Central memory CD8-positive, alpha-beta T cell (primary cell): Measurements from ENCODE around the gene GTF3C5.
"Not testable (repeated sequence)": the region's sequence is repeated elsewhere in the genome, so short reads cannot be mapped to it uniquely, and the experiment has no call there.

ENCODE experiments used
- ATAC-seq: fragments of 150-1000 bp; cut with Tn5 transposase; replicated peaks from 2 replicates; pipeline ENCODE4 v1.10.0; 2022; ENCODE audit warnings: mild to moderate bottlenecking, moderate FRiP score, moderate number of reproducible peaks; ENCODE audit not compliant: poor library complexity, severe bottlenecking; ENCODE audit errors: extremely low read depth
- DNase-seq, 2 donors: peaks; one replicate each; pipeline ENCODE4 v3.0.0; 2021; ENCODE audit warnings: low spot score in 2 of 2
- H3K27ac Mint-ChIP-seq: one replicate; pipeline ENCODE4 v1.8.0; 2022; ENCODE audit warnings: low read depth, mild to moderate bottlenecking, moderate library complexity, mixed read lengths
- H3K27me3 Mint-ChIP-seq: one replicate; pipeline ENCODE4 v1.8.0; 2022; ENCODE audit warnings: mixed read lengths
- H3K36me3 Mint-ChIP-seq: one replicate; pipeline ENCODE4 v1.8.0; 2022; ENCODE audit warnings: mild to moderate bottlenecking, moderate library complexity, mixed read lengths; ENCODE audit not compliant: insufficient read depth
- H3K4me1 Mint-ChIP-seq: one replicate; pipeline ENCODE4 v1.8.0; 2022; ENCODE audit warnings: mixed read lengths
- H3K4me3 Mint-ChIP-seq: one replicate; pipeline ENCODE4 v1.8.0; 2022; ENCODE audit warnings: mild to moderate bottlenecking, moderate library complexity, mixed read lengths
- H3K9me3 Mint-ChIP-seq: one replicate; pipeline ENCODE4 v1.8.0; 2022; ENCODE audit warnings: mixed read lengths

Gene GTF3C5

DNA sequence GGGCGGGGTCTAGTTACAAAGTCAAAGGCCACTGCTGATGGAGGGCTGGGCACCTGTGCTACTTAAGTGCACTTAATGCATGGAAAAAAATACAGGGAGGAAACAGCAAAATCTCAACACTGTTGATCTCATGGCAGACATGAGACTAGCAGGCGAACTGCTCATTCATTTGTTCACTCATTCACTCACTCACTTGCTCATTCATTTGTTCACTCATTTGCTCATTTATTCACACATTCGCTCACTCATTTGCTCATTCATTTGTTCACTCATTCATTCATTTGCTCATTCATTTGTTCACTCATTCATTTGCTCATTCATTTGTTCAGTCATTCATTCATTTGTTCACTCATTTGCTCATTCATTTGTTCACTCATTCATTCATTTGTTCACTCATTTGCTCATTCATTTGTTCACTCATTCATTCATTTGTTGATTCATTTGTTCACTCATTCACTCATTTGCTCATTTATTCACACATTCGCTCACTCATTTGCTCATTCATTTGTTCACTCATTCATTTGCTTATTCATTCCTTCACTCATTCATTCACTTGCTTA is 40.7 kb upstream of the GTF3C5 start:
- not testable (repeated sequence) for H3K4me3 Mint-ChIP-seq, H3K27ac Mint-ChIP-seq, ATAC-seq, H3K9me3 Mint-ChIP-seq, DNase-seq, H3K36me3 Mint-ChIP-seq
- H3K27me3 Mint-ChIP-seq, result peaks cover 76% of the 10 kb centered on the region
- peaks cover 12% of the 10 kb centered on the region for H3K4me1 Mint-ChIP-seq

DNA sequence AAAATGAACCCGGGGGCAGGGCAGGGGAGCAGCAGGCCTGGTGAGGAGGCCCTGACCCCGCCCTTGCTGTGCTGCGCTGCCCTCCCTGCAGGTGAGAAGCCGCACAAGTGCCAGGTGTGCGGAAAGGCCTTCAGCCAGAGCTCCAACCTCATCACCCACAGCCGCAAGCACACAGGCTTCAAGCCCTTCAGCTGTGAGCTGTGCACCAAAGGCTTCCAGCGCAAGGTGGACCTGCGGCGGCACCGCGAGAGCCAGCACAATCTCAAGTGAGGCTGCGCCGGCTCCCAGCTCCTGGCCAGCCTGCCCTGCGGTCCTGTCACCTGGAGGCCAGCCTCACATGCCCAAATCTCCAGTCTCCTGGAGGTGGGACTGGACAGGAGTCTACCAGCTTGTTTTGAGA is 40.0 kb upstream of the GTF3C5 start:
- H3K27ac Mint-ChIP-seq, result no peak overlapping the region
- H3K9me3 Mint-ChIP-seq, result no peaks in the 10 kb centered on the region
- H3K27me3 Mint-ChIP-seq, result peaks cover 75% of the 10 kb centered on the region
- DNase-seq (no peak), ATAC-seq (no peak)
- H3K4me3 Mint-ChIP-seq, result no peak overlapping the region
- H3K36me3 Mint-ChIP-seq, result peaks cover 3% of the 10 kb centered on the region
- peaks cover 12% of the 10 kb centered on the region for H3K4me1 Mint-ChIP-seq

DNA sequence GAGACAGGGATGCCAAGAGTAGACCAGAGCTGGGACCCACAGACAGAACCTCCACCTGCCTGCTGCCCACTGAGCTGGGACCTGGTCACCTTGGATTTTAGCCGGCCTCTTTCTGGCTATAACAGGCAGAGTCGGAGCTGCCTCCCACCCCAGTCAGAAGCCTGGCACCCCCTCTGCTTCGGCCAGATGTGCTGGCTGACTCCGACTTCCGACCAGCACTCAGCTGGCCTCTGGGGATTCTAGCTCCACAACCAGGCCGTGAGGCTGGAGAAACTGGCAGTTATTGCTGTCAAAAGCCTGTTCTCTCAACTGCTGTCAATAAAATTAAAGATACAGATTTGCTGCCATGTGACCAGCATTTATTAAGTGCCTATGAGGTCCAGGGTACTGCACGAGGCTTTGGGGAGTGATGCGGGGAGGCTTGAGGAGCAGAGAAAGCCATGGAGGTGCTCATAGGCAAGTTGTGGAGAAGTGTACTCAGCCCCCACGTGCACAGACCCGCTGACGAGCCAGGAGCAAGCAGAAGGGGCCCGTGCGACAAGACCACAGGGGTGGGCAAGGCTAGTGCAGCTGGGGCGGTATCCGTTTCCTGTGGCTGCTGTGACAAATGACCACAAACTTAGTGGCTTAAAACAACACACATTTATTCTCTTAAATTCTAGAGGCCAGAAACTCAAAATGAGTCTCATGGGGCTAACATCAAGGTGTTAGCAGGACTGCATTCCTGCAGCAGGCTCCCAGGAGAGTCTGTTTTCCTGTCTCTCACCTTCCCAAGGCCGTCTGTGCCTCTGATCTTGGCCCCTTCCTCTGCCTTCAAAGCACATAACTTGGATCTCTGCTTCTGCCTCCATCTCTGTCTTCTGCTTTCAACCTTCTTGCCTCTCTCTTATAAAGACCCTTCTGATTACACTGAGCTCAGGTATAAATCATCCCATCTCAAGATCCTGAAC is 39.2 kb upstream of the GTF3C5 start:
- no peak for ATAC-seq
- H3K4me3 Mint-ChIP-seq, result no peak overlapping the region

DNA sequence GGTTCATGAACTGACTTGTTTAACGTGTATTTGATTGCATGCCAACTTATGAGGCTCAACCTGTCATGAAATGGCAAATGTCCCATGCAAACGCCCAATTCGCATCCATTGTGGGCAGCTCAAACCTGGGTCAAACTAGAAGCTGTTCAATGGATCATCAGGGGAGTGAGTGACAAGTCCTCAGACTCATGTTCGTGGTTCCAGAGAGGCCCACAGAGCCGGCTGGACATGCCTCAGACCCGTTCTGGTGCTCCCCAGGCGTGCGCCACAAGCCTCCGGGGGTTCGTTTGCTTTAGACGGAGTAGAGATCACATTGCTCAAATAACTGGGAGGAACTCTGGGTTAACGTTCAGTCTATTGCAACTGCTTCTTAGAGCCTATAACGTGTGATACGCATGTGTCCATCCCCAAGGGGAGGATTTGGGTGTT is 37.3 kb upstream of the GTF3C5 start:
- H3K27me3 Mint-ChIP-seq, result peaks cover 69% of the 10 kb centered on the region
- no peak overlapping the region for H3K4me3 Mint-ChIP-seq
- peaks cover 12% of the 10 kb centered on the region for H3K4me1 Mint-ChIP-seq
- no peak for ATAC-seq
- H3K36me3 Mint-ChIP-seq, result peaks cover 3% of the 10 kb centered on the region
- no peak for DNase-seq
- no peaks in the 10 kb centered on the region for H3K9me3 Mint-ChIP-seq
- no peak overlapping the region for H3K27ac Mint-ChIP-seq

More for the DNA sequence above, 39.2 kb upstream of the GTF3C5 start:
- no peak for DNase-seq
- Mint-ChIP-seq H3K27me3 (peaks cover 75% of the 10 kb centered on the region), H3K9me3 (no peaks in the 10 kb centered on the region), H3K27ac (no peak overlapping the region), H3K4me1 (peaks cover 12% of the 10 kb centered on the region), H3K36me3 (peaks cover 3% of the 10 kb centered on the region)

DNA sequence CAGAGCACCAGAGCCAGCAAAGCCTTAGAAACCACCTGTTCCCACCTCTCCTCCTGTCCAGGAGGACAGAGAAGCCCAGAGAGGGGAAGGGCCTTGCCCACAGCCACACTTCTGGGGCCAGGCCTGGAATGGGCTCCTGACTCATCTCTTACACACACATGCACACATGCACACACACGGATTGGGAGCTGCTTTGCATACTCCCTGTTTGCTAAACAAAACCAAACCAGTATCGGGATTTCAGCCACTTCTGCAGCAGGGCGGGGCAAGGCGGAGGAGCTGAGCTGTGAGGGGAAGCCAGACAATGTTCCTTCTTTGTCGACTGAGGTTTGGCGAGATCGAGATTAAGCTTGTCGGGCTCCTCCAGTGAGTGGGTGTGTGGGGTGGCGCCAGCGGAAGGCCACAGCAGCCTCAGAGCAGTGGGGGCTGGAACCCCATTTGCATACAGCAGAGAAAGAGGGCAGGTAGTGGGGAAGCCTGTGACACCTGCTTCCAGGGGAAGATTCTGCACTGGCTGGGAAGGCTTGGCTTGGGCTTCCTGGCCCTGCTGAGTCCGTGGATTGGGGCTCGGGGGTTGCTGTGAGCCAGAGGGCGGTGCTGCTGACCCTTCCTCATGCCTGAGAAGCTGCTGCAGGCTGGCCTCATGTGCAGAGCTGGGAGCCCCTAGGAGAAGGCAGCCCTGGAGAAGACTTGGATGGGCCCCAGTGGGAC is 36.2 kb upstream of the GTF3C5 start:
- Mint-ChIP-seq H3K4me1 (peaks cover 12% of the 10 kb centered on the region), H3K27ac (no peak overlapping the region), H3K36me3 (peaks cover 3% of the 10 kb centered on the region), H3K4me3 (no peak overlapping the region), H3K27me3 (peaks cover 73% of the 10 kb centered on the region), H3K9me3 (no peaks in the 10 kb centered on the region)
- DNase-seq (no peak), ATAC-seq (no peak)

DNA sequence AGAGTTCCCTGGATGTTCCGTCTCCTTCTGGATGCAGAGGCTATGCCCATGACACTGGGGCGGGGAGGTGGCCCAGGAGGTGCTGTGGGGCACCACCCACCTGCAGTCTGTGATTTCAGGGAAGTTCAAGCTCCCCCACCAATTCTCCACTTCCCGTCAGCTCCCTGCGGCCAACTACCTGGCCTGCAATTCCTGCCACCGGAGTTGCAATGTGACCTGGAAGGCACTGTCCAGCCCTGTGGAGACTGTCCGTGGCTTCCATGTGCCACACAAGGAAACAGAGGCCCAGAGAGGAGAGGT is 35.7 kb upstream of the GTF3C5 start:
- H3K4me3 Mint-ChIP-seq, result no peak overlapping the region
- H3K27me3 Mint-ChIP-seq, result peaks cover 78% of the 10 kb centered on the region
- ATAC-seq (no peak), DNase-seq (no peak)
- peaks cover 3% of the 10 kb centered on the region for H3K36me3 Mint-ChIP-seq
- peaks cover 12% of the 10 kb centered on the region for H3K4me1 Mint-ChIP-seq
- H3K27ac Mint-ChIP-seq, result no peak overlapping the region
- no peaks in the 10 kb centered on the region for H3K9me3 Mint-ChIP-seq

DNA sequence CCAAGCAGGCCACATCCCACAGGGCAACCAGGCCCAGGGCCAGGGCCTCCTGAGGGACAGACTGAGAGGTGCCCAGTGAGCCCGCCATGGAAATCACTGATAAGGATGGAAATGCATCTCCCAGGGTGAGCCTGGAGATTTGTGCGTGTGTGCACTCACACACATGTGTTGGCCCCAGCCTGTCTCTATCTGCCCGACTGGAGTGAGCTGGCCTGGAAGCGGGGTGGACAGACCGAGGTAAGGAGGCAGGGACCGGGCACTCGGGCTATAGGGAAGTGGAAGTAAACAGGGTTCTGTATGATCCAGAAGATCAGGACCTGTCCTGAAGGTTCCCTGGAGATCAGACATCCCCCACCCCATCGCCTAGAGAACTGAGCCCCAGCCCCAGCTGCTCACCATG is 34.9 kb upstream of the GTF3C5 start:
- Mint-ChIP-seq H3K36me3 (no peaks in the 10 kb centered on the region), H3K4me3 (no peak overlapping the region), H3K4me1 (peaks cover 12% of the 10 kb centered on the region), H3K9me3 (no peaks in the 10 kb centered on the region), H3K27ac (no peak overlapping the region), H3K27me3 (peaks cover 86% of the 10 kb centered on the region)
- DNase-seq (no peak), ATAC-seq (no peak)

DNA sequence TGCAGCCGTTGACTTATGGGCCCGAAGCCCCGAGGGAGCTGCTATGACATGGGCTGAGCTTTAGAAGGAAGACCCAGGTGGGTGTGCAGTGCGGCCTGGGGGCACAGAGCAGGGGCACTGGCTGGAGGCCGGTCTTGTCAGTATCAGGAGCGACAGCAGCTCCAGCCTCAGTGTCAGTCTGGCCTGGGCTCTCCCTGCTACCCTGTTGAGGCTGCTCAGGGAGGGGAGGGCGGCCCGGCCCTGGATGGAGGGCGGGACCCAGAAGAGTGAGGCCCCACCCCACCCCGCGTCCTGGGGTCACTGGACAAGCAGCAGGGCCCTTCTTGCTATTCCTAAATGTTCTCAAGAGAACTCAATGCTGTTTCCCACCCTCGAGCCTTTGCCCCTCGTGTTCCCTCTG is 34.3 kb upstream of the GTF3C5 start:
- Mint-ChIP-seq H3K4me3 (no peak overlapping the region), H3K27me3 (peaks cover 88% of the 10 kb centered on the region), H3K9me3 (no peaks in the 10 kb centered on the region), H3K27ac (no peak overlapping the region), H3K36me3 (no peaks in the 10 kb centered on the region), H3K4me1 (peaks cover 12% of the 10 kb centered on the region)
- ATAC-seq (no peak), DNase-seq (no peak)

DNA sequence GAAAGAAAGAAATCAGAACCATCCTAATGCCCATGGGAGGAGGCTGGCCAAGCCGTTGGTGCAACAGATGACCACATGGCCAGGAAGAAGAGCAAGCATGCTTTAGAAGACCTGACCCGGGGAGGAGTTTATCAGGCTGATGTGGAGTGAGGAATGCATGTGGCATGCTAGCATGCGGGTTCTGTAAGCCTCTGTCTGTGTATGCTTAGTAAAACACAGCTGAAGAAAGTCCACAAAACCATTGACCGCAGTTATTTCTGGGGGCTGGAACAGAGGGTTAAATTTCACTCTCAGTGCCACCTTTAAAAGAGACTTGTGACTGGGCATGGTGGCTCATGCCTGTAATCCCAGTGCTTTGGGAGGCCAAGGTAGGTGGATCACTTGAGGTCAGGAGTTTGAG is 33.2 kb upstream of the GTF3C5 start:
- H3K36me3 Mint-ChIP-seq, result no peaks in the 10 kb centered on the region
- no peaks in the 10 kb centered on the region for H3K9me3 Mint-ChIP-seq
- no peak overlapping the region for H3K4me3 Mint-ChIP-seq
- H3K27ac Mint-ChIP-seq, result no peak overlapping the region
- peaks cover 6% of the 10 kb centered on the region for H3K4me1 Mint-ChIP-seq
- ATAC-seq, result no peak
- peaks cover 86% of the 10 kb centered on the region for H3K27me3 Mint-ChIP-seq
- no peak for DNase-seq

DNA sequence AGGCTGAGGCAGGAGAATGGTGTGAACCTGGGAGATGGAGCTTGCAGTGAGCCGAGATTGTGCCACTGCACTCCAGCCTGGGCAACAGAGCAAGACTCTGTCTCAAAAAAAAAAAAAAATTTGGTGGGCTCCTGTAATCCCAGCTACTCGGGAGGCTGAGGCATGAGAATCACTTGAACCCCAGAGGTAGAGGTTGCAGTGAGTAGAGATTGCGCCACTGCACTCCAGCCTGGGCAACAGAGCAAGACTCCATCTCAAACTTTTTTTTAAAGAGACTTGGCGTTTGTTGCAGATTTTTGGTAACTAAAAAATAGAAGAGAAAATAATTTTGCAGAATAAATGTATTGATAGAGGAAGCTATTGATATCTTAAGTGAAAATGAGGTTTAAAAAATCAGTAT is 32.6 kb upstream of the GTF3C5 start:
- not testable (repeated sequence) for H3K36me3 Mint-ChIP-seq

DNA sequence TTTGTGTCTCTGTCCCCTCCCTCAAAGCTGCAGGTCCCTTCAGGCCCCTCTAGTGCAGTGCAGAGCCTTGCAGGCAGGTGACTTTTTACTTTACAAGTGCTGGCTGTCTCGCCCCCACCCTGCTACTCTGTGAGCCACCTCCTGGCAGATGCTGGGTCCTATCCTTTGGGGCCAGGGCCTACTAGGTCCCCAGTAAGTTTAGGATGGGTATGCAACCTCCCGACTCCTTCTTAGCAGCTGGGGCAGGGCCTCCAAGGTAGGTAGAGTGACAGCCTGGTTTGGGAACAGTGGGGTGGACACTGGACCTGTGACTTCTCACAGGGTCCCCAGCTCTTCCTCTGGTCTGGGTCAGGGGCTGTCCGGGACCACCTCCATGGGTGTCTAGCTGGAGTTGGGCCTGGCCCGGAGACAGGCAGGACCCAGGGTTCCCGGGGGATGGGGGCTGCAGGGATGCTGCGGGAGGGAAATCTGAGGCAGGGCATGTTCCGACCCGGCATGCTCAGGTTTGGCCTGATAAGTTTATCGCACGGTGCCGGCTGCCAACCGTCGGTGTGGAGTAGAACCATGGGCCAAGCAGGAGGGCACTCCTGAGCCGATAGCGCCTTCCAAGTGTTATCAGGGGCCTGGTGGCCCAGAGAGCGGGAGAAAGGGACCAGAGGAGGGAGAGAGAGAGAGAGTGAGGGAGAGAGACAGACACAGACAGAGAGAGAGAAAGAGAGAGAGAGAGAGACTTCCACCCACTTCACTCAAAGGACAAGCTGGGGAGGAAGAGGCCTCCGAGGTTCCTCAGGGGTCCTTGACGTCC is 31.8 kb upstream of the GTF3C5 start:
- peaks cover 6% of the 10 kb centered on the region for H3K4me1 Mint-ChIP-seq
- DNase-seq, result no peak
- no peaks in the 10 kb centered on the region for H3K9me3 Mint-ChIP-seq
- no peaks in the 10 kb centered on the region for H3K36me3 Mint-ChIP-seq
- ATAC-seq, result no peak
- no peak overlapping the region for H3K4me3 Mint-ChIP-seq
- peaks cover 86% of the 10 kb centered on the region for H3K27me3 Mint-ChIP-seq
- no peak overlapping the region for H3K27ac Mint-ChIP-seq

More for the DNA sequence above, 32.6 kb upstream of the GTF3C5 start:
- H3K27me3 Mint-ChIP-seq, result peaks cover 86% of the 10 kb centered on the region
- not testable (repeated sequence) for H3K27ac Mint-ChIP-seq, DNase-seq, H3K4me3 Mint-ChIP-seq, H3K9me3 Mint-ChIP-seq, H3K4me1 Mint-ChIP-seq, ATAC-seq
